Measurements from ENCODE around the gene COA1.
"Not testable (repeated sequence)": the region's sequence is repeated elsewhere in the genome, so short reads cannot be mapped to it uniquely, and the experiment has no call there.

COA1 gene

GRCh38 chr7:43680736-43681135 is 48.6 kb downstream of the COA1 start:
- DNase-seq: no peak

GRCh38 chr7:43679210-43680068 is 49.9 kb downstream of the COA1 start:
- DNase-seq: no peak

GRCh38 chr7:43678315-43678714 is 51.0 kb downstream of the COA1 start:
- no peak for DNase-seq

GRCh38 chr7:43677864-43678263 is 51.5 kb downstream of the COA1 start:
- DNase-seq: no peak

GRCh38 chr7:43674559-43675436 is 54.5 kb downstream of the COA1 start:
- peak; percentile 52 to 79 for DNase-seq

GRCh38 chr7:43673243-43673976 is 55.9 kb downstream of the COA1 start:
- not testable (repeated sequence) for DNase-seq

- DNase-seq: no peak
Observed at GRCh38 chr7:43671521-43671920, 57.8 kb downstream of the COA1 start.

GRCh38 chr7:43669286-43670081 is 59.8 kb downstream of the COA1 start:
- no peak for DNase-seq

GRCh38 chr7:43668035-43668434 is 61.3 kb downstream of the COA1 start:
- no peak for DNase-seq

- no peak for DNase-seq
Observed at GRCh38 chr7:43666938-43667337, 62.4 kb downstream of the COA1 start.

GRCh38 chr7:43664681-43665080 is 64.6 kb downstream of the COA1 start:
- DNase-seq: no peak

- DNase-seq: no peak
Observed at GRCh38 chr7:43660141-43660540, 69.2 kb downstream of the COA1 start.

- no peak for DNase-seq
Observed at GRCh38 chr7:43659549-43659896, 69.8 kb downstream of the COA1 start.

GRCh38 chr7:43658718-43659548 is 70.4 kb downstream of the COA1 start:
- no peak for DNase-seq

GRCh38 chr7:43656997-43657396 is 72.3 kb downstream of the COA1 start:
- DNase-seq: no peak

GRCh38 chr7:43655584-43655983 is 73.7 kb downstream of the COA1 start:
- DNase-seq: no peak

GRCh38 chr7:43653891-43654504 is 75.3 kb downstream of the COA1 start:
- DNase-seq: no peak

- DNase-seq: no peak
Observed at GRCh38 chr7:43653466-43653865, 75.9 kb downstream of the COA1 start.

- DNase-seq: no peak
Observed at GRCh38 chr7:43652364-43652763, 77.0 kb downstream of the COA1 start.

- peak in 1 of 2 experiments; percentile 38 for DNase-seq
Observed at GRCh38 chr7:43650457-43651052, 78.8 kb downstream of the COA1 start.

Measured in SW 1271 (cell line).